VCaP (cell line): ENCODE measurements around the gene AFF1.

Experiments
- H3K27ac ChIP-seq: fragments of 450-650 bp; 2 replicates; pipeline ENCODE4 v1.5.1; 2017
- TF ChIP-seq, protein P1 (sequence below): fragments of 450-650 bp; conservative IDR thresholded peaks from 2 replicates; pipeline ENCODE4 v1.5.1; 2017; ENCODE audit warnings: mild to moderate bottlenecking, moderate library complexity

AFF1 gene

DNA sequence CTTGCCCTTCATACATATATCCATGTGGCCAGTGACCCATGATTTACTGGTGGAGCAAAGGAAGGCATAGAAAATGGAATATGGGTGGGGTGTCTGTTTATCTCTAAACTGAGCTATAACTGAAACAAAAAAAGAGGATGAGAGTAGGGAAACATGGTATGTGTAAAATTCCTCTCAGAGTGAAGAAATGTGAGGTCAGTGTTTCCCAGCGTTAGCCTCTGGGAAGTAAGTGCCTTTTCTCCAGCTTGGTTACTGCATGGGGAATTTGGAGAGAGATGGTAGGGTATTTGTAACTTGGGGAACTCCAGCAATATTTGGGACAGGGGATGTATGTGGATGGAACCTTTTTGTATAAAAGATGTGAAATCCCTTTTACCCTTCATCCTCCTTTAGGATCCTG, 89.4 kb downstream of the AFF1 start:
- H3K27ac ChIP-seq = peak overlapping the region; percentile 83

DNA sequence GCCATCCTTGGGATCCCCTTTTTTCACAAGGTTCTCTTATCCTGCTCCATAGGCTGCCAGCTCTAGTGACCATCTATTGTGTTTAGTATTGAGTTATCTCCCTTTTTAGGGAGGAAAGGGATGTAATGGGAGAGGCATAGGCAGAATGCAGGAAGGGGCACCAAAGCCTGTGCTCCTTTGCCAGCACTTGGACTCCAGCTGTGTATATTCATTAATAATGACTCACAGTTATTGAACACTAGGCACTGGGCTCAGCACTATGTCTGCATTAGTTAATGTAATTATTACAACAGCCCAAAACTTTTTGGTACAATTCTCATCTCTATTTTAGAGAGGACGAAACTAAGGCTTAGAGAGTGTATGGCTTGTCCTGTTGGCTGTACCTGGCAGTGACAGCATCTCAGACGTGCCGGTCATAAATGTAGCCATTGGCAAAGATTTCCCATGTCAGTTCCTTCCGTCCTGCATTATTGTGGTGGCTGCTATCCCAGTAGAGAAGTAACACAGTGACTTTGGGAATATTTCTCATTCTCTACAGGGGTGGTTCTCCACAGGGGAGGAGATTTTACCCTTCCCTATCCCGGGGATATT, 90.3 kb downstream of the AFF1 start:
- TF ChIP-seq, protein P1, sequence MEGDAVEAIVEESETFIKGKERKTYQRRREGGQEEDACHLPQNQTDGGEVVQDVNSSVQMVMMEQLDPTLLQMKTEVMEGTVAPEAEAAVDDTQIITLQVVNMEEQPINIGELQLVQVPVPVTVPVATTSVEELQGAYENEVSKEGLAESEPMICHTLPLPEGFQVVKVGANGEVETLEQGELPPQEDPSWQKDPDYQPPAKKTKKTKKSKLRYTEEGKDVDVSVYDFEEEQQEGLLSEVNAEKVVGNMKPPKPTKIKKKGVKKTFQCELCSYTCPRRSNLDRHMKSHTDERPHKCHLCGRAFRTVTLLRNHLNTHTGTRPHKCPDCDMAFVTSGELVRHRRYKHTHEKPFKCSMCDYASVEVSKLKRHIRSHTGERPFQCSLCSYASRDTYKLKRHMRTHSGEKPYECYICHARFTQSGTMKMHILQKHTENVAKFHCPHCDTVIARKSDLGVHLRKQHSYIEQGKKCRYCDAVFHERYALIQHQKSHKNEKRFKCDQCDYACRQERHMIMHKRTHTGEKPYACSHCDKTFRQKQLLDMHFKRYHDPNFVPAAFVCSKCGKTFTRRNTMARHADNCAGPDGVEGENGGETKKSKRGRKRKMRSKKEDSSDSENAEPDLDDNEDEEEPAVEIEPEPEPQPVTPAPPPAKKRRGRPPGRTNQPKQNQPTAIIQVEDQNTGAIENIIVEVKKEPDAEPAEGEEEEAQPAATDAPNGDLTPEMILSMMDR = no peak

More for the DNA sequence above, 89.4 kb downstream of the AFF1 start:
- TF ChIP-seq, protein P1 = no peak

DNA sequence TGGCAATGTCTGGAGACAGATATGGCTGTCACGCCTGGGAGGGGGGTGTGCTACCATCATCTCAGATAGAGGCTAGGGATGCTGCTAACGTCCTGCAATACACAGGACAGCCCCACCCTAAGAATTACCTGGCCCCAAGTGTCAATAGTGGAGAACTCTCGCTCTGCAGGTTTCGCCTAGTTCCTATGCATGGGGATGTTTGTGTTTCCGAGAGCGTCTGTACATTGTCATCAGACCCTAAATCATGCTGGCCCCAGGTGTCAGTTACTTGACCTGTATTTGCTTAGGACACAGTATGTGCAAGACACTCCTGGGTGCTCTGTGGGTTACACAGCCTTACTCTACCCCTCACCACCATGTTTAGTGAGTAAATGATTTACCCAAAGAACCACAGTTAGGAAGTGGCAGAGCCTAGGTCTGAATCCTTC, 90.8 kb downstream of the AFF1 start:
- peak overlapping the region; percentile 83 for H3K27ac ChIP-seq
- TF ChIP-seq, protein P1 = no peak

More for the DNA sequence above, 90.3 kb downstream of the AFF1 start:
- H3K27ac ChIP-seq = peak overlapping the region; percentile 83

DNA sequence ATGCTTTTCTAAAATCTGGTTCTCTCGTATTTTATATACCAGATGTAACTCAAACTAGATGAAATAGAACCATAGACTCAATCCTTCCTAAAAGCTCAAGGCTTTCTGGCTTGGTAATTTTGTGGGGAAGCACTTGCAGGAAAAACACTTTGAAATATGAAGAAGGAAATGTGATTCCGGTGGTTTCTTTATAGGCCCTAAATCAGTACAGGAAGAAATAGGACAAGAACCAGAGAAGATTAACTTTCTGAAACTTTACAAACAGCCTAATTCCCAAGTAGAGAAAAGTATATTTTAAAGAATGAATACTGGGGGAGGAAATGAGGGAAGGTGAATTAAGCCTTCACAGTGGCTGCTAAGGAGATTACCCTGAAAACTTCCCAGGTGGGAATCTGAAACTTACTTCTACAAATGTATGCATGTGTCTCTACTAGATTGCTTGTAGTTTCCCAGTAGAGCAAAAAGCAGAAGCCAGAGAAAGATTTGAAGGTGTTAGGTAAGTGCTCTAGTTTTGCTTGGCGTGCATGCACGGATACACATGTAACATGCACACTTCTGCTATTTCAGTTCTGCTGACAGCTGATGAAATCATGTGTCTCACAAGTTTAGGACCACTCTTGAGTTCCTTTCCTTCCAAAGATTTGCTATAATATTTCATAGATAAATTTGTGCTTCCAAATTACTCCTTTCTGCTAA, 92.1 kb downstream of the AFF1 start:
- TF ChIP-seq, protein P1 = no peak
- H3K27ac ChIP-seq = peak overlapping the region; percentile 83

DNA sequence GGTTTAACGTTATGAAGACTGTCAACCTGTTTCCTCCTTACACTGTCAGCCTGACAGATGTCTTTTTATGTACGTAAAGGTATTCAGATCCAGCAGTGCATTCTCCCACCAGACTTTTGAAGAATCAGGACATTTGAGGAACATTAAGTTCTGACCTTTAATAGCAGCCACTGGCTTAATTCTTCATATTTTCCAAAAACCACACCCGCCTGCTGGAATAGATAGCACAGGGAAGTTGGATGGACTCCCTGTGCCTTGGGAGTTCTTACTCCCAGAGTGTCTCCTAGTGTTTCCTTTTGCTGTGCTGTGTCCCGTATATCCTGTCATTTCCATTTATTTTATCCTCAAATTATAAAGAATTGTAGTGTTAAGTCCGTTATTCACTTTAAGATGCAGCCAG, 94.5 kb downstream of the AFF1 start:
- TF ChIP-seq, protein P1 = no peak
- H3K27ac ChIP-seq = peak overlapping the region; percentile 83

DNA sequence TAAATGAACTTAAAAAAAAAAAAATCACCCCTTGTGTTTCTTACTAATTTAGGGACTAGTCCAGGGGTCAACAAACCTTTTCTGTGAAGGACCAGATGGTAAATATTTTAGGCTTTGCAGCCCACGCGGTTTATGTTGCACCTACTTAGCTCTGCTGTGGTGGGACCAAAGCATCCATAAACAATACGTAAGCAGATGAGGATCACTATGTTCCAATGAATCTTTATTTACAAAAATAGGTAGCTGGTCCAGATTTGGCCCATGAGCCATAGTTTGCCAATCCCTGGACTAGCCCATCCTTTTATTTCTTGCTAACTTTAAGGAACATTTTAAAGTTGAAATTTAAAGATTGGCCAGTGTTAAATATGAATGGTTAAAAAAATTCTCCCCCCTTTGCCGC, 95.3 kb downstream of the AFF1 start:
- H3K27ac ChIP-seq = peak overlapping the region; percentile 83
- TF ChIP-seq, protein P1 = no peak

DNA sequence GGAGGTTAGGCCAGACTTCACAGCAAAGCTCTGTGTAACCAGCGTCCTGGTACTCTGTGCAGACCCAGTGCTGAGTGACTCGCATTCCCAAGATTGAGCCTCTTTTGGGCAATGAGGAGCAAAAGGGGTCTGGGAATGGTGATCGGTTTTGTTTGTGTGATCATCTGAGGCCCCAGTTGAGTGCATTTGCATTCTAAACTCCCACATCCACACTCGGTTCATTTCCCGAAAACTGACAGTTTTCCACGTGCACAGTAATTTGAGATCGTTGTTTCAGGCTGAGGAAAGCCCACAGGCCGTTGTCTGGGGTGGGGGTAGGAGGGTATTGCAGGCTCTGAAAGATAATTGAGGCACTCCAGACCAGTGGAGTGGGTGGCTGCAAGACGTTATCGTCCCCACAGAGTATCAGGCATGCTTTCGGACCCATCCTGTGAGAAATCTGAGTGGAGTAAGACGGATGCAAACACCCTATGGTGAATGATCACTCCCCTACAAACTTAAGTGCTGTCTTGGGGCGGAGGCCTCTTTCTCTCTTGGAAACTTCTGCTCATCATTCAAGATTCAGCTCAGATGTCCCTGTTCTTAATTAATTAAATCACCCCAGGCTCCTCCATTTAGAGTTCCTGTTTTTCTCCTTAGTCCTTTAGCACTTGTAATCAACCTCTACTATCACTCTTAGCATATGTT, 96.1 kb downstream of the AFF1 start:
- H3K27ac ChIP-seq = peak overlapping the region; percentile 83
- TF ChIP-seq, protein P1 = no peak
